ENCODE results near the gene ZNF512. TPM values are rescaled to one million over a fixed set of nuclear protein-coding genes. Genes with fewer than 3 reads are reported as not detected.
A peak's percentile ranks its signal among the peaks of the same experiment; 100 is the strongest.

ZNF512 gene
- total RNA-seq, 1 donor from 2014 or later: 27.4 TPM

GRCh38 chr2:27571681-27572080, 11.2 kb upstream of the ZNF512 start:
- DNase-seq (ENCODE audit: low read depth): no peak
- H3K4me3 ChIP-seq (ENCODE audit: low read depth, low read length): no peak overlapping the region
- TF ChIP-seq, protein P1, sequence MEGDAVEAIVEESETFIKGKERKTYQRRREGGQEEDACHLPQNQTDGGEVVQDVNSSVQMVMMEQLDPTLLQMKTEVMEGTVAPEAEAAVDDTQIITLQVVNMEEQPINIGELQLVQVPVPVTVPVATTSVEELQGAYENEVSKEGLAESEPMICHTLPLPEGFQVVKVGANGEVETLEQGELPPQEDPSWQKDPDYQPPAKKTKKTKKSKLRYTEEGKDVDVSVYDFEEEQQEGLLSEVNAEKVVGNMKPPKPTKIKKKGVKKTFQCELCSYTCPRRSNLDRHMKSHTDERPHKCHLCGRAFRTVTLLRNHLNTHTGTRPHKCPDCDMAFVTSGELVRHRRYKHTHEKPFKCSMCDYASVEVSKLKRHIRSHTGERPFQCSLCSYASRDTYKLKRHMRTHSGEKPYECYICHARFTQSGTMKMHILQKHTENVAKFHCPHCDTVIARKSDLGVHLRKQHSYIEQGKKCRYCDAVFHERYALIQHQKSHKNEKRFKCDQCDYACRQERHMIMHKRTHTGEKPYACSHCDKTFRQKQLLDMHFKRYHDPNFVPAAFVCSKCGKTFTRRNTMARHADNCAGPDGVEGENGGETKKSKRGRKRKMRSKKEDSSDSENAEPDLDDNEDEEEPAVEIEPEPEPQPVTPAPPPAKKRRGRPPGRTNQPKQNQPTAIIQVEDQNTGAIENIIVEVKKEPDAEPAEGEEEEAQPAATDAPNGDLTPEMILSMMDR (conservative IDR thresholded peaks at IDR 0.05; ENCODE audit: low read depth, low read length): no peak

- no peak for DNase-seq (ENCODE audit: low read depth)
- TF ChIP-seq, protein P1 (conservative IDR thresholded peaks at IDR 0.05; ENCODE audit: low read depth, low read length): no peak
- H3K4me3 ChIP-seq (ENCODE audit: low read depth, low read length): no peak overlapping the region
These were observed 10.4 kb upstream of the ZNF512 start for GRCh38 chr2:27572439-27572838.

- TF ChIP-seq, protein P1 (conservative IDR thresholded peaks at IDR 0.05; ENCODE audit: low read depth, low read length): no peak
These were observed 9.8 kb upstream of the ZNF512 start for GRCh38 chr2:27572998-27573429.

DNA sequence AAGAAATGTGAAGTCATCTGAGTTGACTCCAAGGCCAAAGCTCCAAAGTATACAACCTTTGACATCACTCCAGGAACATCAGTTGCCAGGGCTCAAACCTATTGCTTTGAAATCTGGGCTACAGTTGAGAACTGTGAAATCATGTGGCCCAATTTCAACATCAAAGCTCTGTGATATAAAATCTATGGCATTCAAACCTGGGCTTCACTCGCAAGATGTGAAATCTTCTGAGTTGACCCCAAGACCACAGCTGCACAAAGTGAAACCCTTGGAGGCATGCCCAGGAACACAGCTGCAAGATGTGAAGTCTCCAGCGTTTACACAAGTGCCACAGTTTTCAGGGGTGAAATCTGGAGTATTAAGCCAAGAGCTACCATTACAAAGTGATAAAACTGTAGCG, 9.4 kb upstream of the ZNF512 start:
- DNase-seq (ENCODE audit: low read depth): no peak
- H3K4me3 ChIP-seq (ENCODE audit: low read depth, low read length): no peak overlapping the region
- TF ChIP-seq, protein P1 (conservative IDR thresholded peaks at IDR 0.05; ENCODE audit: low read depth, low read length): no peak

More at GRCh38 chr2:27572998-27573429, 9.8 kb upstream of the ZNF512 start:
- no peak overlapping the region for H3K4me3 ChIP-seq (ENCODE audit: low read depth, low read length)
- DNase-seq (ENCODE audit: low read depth): no peak

- H3K4me3 ChIP-seq (ENCODE audit: low read depth, low read length): no peak overlapping the region
- no peak for DNase-seq (ENCODE audit: low read depth)
- TF ChIP-seq, protein P1 (conservative IDR thresholded peaks at IDR 0.05; ENCODE audit: low read depth, low read length): no peak
These were observed 1.3 kb upstream of the ZNF512 start for GRCh38 chr2:27581417-27582128.

- DNase-seq (ENCODE audit: low read depth): no peak
- TF ChIP-seq, protein P1 (conservative IDR thresholded peaks at IDR 0.05; ENCODE audit: low read depth, low read length): no peak
- peak overlapping the region; percentile 80 for H3K4me3 ChIP-seq (ENCODE audit: low read depth, low read length)
These were observed 630 bp upstream of the ZNF512 start for GRCh38 chr2:27582129-27582694.

Data from epithelial cell of proximal tubule (primary cell).